Measurements from ENCODE around the gene MST1.
"Not testable (repeated sequence)": the region's sequence is repeated elsewhere in the genome, so short reads cannot be mapped to it uniquely, and the experiment has no call there.

MST1 gene

GRCh38 chr3:49700453-49701128 is 11.3 kb upstream of the MST1 start:
- DNase-seq: no peak

GRCh38 chr3:49700014-49700413 is 10.7 kb upstream of the MST1 start:
- no peak for DNase-seq

GRCh38 chr3:49699281-49699979 is 10.2 kb upstream of the MST1 start:
- DNase-seq: no peak

- DNase-seq: not testable (repeated sequence)
Observed at GRCh38 chr3:49695350-49696015, 6.2 kb upstream of the MST1 start.

- not testable (repeated sequence) for DNase-seq
Observed at GRCh38 chr3:49694409-49695070, 5.3 kb upstream of the MST1 start.

- not testable (repeated sequence) for DNase-seq
Observed at GRCh38 chr3:49691481-49691880, 2.2 kb upstream of the MST1 start.

GRCh38 chr3:49690856-49691255 is 1.6 kb upstream of the MST1 start:
- not testable (repeated sequence) for DNase-seq

- not testable (repeated sequence) for DNase-seq
Observed at GRCh38 chr3:49689908-49690624, 792 bp upstream of the MST1 start.

GRCh38 chr3:49688338-49689045 is 782 bp downstream of the MST1 start:
- DNase-seq: not testable (repeated sequence)

- not testable (repeated sequence) for DNase-seq
Observed at GRCh38 chr3:49687424-49687795, 1.9 kb downstream of the MST1 start.

- not testable (repeated sequence) for DNase-seq
Observed at GRCh38 chr3:49686769-49687423, 2.4 kb downstream of the MST1 start.

GRCh38 chr3:49686346-49686745 is 2.9 kb downstream of the MST1 start:
- DNase-seq: not testable (repeated sequence)

GRCh38 chr3:49685846-49686245 is 3.4 kb downstream of the MST1 start:
- DNase-seq: not testable (repeated sequence)

- DNase-seq: not testable (repeated sequence)
Observed at GRCh38 chr3:49685103-49685502, 4.2 kb downstream of the MST1 start.

GRCh38 chr3:49684453-49684852 is 4.8 kb downstream of the MST1 start:
- DNase-seq: not testable (repeated sequence)

- DNase-seq: no peak
Observed at GRCh38 chr3:49683162-49683561, 6.1 kb downstream of the MST1 start.

GRCh38 chr3:49681543-49681942 is 7.7 kb downstream of the MST1 start:
- no peak for DNase-seq

- DNase-seq: no peak
Observed at GRCh38 chr3:49681232-49681522, 8.1 kb downstream of the MST1 start.

- no peak for DNase-seq
Observed at GRCh38 chr3:49680493-49681231, 8.6 kb downstream of the MST1 start.

- DNase-seq: no peak
Observed at GRCh38 chr3:49675912-49676311, 13.4 kb downstream of the MST1 start.

- no peak for DNase-seq
Observed at GRCh38 chr3:49674497-49674983, 14.7 kb downstream of the MST1 start.

Data from kidney glomerular epithelial cell (primary cell).